Measurements from ENCODE around the gene BICD1.
A peak's percentile ranks its signal among the peaks of the same experiment; 100 is the strongest.
"Not testable (repeated sequence)": the region's sequence is repeated elsewhere in the genome, so short reads cannot be mapped to it uniquely, and the experiment has no call there.

Gene BICD1

GRCh38 chr12:32249777-32250176 lies 143.1 kb downstream of the BICD1 start:
- no peak for DNase-seq

- no peak for DNase-seq
Observed at GRCh38 chr12:32252199-32253073, 145.8 kb downstream of the BICD1 start.

GRCh38 chr12:32253154-32253790 lies 146.6 kb downstream of the BICD1 start:
- no peak for DNase-seq

GRCh38 chr12:32254260-32254956 lies 147.8 kb downstream of the BICD1 start:
- DNase-seq: no peak

- no peak for DNase-seq
Observed at GRCh38 chr12:32255588-32255987, 148.9 kb downstream of the BICD1 start.

GRCh38 chr12:32257695-32258496 lies 151.2 kb downstream of the BICD1 start:
- DNase-seq: no peak

- DNase-seq: no peak
Observed at GRCh38 chr12:32260696-32261095, 154.0 kb downstream of the BICD1 start.

DNA sequence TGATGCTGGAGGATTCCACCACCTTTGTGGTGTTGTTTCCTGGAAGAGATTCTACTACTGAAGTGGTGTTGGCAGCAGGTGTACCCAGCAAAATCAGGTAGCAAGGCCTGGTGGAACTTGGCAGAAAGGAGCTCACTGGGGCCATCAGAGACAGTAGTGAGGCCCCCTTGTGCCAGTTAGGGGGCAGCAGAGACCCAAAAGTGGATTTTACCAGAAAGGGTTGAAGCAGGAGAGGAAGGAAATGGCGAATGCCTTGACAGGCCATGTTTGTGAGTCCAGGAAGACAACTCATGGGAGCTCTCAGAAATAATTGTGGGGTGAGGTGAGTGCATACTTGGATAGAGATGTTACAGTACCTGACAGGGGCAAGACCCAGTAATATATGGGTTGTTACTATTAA lies 155.0 kb downstream of the BICD1 start:
- no peak for DNase-seq

DNA sequence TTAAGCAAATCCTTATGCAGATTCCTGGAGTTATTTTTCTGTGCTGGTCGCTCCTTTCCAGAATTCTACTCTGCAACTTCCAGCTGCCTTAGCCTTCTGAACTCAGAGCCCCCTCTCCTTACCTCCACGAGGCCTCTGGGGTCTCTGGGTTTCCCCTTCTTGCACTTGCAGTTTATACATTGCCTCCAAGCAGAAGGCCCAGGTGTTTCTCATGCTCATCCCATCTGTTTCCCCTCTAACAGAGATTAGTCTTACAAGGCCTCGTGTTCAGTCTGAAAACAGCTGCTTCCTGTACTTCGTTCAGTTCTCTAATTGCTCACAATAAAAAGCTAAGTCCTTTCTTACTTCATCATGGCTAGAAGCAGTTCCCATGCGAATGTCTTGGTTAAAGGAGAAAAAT lies 158.3 kb downstream of the BICD1 start:
- no peak for DNase-seq

GRCh38 chr12:32265456-32265855 lies 158.8 kb downstream of the BICD1 start:
- no peak for DNase-seq

DNA sequence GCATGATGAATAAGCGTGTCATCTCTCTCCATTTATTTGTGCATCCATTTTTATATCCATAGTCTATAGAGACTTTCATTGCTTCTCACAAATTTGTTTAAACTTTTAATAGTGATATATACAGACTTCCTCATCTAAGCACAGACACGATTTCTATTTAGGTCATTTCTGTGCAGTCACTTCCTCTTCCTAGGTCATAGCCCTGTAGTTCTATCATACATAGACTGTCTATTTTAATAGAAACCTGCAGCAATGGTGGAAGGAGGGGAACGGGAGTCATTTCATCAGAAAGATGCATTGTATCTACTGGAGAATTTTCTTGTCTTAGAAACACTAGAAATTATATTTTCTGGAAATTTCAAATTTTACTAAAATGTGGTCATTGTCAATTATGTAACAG lies 159.3 kb downstream of the BICD1 start:
- DNase-seq: no peak

- no peak for DNase-seq
Observed at GRCh38 chr12:32266756-32267155, 160.1 kb downstream of the BICD1 start.

DNA sequence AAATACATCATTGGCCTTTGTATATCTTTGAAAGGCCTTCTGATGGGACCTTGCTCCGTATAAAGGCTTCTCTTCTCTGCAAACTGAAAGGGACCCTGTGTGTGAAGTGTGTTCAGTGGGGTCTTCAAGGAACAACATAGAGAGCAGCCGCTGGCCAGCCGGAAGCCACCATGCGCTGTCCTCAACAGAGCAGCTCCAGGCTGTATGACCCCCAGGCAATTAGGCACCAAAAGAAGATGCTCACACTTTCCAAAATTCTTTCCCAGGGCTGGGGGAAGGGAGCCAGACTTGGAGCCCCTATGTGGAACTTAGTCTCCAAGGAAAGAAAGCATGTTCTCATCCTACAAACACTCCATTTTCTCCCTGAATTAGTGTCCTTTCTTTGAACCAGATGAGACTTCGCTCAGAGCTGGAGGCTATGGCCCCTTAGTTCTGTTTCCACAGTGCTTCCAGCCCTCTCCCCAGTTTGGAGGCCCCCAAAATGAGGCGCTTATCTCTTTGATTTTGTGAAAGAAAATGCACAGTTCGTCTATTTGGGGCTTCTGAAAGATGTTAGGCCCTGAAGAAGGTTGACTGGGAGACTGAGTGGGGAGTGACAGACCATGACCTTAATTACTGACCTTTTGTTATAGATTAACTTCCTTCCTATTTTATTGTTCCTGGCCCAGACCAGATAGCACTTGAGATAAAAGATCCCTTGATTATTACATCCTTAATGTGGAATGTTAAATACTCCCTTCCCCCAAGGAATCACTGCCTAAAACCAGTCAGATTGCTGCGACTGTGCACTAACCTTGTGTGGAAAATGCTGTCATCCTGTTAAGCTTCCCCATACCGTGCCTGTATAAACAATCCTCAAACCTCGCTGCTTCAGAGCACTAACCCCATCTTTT lies 164.4 kb downstream of the BICD1 start:
- no peak for DNase-seq

DNA sequence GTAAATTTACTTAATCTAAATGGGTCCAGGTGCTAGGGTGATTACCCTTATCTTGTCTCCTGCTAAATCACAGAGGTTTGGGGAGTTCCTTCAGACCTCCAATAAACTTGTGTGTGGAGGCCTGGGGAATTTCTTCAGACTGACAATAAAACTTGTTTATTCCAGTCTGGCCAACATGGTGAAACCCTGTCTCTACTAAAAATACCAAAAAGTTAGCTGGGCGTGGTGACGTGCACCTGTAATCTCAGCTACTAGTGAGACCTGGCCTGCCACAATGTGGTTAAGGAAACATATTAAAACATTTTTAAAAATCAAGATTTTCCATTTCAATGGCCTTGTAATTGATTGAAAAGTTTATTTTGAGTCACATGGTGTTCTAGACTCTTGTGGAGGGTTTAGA lies 165.8 kb downstream of the BICD1 start:
- DNase-seq: no peak

DNA sequence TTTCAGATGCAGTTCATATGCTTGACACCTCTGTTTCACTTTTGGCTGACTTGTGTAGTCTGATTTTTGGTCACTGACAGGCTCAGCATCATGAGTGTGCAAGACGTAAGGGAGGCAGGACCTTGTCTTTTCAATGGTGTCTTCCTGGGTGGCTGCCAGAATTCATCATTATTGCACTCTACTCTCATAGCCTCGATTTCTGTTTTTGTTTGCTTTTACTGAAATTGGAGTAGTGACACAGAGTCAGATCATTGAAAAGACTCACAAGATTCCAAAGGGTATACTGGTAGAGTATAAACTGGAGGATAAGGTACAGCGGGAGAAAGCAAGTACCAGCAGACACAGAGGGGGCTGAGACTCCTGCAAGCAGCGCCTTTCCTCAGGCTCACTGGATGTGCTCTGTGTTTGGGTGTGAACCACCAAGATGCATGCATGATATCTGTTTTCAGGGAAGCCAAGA lies 166.4 kb downstream of the BICD1 start:
- no peak for DNase-seq

GRCh38 chr12:32273712-32274111 lies 167.1 kb downstream of the BICD1 start:
- DNase-seq: peak in 3 of 4 experiments; percentile 3 to 48 (median 14)

DNA sequence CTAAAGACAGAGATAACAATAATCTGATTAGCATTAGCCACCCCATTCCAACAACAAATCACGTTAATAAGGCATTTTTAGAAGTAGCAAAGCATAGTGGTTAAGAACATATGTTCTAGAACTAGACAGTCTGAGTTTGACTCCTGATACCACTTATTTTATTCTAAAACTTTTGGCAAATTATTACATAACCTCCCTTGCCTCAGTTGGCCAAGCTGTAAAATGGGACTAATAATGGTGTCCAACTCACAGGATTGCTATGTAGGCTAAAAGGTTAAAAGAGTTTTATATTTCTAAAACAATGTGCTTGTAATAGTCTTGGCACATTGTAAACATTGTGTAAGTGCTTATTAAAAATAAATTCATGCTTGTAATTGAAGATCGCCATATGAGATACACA lies 168.0 kb downstream of the BICD1 start:
- no peak for DNase-seq

- DNase-seq: not testable (repeated sequence)
Observed at GRCh38 chr12:32275520-32275919, 168.9 kb downstream of the BICD1 start.

DNA sequence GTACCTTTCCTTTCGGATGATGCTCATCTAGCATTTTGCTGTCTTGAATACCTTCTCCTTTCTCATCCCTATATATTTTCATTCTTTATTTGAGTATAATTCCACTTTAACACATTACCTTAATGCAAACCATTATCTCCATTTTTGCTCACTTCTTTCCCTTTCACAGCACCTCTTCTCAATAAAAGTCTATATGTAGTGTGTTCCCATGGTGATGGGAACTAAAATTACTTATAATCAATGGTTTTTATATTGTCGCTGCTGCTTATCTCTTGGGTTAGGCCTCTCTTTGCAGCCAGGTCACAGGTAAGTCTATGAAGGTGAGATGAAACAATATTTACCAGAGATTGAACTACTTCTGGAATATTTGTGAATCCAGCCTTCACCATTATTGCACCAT lies 171.1 kb downstream of the BICD1 start:
- DNase-seq: no peak

DNA sequence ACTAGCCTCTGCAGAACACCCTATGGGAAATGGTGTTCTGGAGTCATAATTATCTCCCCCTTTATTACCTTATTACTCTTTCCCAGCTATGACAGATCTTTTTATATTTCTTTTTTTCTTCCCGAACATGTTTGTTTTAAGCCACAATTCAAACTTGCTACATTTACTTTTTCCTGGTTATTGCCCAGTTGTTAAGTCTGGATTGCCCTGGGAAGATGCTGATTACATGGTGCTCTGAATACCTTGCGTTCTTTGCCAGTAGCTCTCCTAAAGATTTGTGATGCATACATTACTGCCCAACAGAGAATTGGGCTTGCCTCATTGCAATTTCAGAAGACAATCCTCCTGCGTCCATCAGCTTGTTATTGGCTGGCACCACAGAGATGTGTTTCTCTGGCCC lies 174.5 kb downstream of the BICD1 start:
- DNase-seq: no peak

DNA sequence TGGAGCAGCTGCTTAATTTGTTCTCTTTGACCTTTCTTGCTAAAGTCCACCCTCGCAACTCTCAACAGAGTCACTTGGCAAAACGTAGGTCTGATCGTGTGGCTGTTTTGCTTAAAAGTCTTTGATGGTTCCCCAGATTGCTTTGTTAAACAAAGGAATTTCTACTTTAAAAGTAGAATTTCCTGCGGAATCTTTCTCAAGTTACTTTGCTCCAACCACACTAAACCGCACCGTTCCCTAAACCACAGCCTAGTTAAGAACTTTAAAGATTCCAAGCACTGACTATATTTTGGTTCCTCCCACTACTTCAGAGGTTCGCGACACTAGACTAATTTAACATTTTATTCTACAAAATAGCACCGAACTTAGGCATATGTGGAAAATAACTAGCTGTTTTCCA lies 177.9 kb downstream of the BICD1 start:
- DNase-seq: no peak

DNA sequence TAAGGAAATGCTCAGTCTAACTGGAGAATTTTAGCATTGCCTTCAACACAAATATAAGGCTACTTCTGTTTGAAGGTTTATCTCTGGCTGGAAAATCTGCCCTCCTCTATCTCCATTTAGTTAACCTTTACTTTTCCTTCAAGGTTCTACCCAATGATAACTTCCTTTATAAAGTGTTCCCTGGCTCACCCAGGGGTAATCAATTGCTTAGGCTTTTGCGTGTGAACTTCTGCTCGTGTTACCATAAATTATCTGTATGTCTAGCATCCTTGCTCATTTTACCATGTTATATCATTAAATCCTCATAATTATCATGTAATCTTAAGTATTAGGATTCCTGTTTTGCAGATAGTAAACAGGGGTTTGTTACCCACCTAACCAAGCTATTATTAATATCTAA lies 178.4 kb downstream of the BICD1 start:
- no peak for DNase-seq
